ENCODE measurements around the gene OTC. TPM values are rescaled to one million over a fixed set of nuclear protein-coding genes. Genes with fewer than 3 reads are reported as not detected.

OTC gene
- total RNA-seq, 1 experiment from 2014 or later: not detected

GRCh38 chrX:38402118-38402517 lies 49.7 kb downstream of the OTC start:
- Histone ChIP-seq H3K4me2 (ENCODE audit: insufficient read depth, insufficient read length, low read length) (no peak overlapping the region), H3K23me2 (ENCODE audit: insufficient read length, low read depth, low read length, poor library complexity, severe bottlenecking) (no peaks in the 10 kb centered on the region), H3K23ac (ENCODE audit: insufficient read length, low read depth, low read length) (no peak overlapping the region), H3K4me1 (ENCODE audit: insufficient read depth, low read length) (no peaks in the 10 kb centered on the region), H3K79me1 (ENCODE audit: insufficient read depth, low read depth, low read length, poor library complexity, severe bottlenecking) (no peaks in the 10 kb centered on the region), H2AK5ac (ENCODE audit: insufficient read length, low read length) (no peak overlapping the region), H4K5ac (ENCODE audit: insufficient read length, low read depth, low read length) (no peak overlapping the region), H2BK120ac (ENCODE audit: low read depth, low read length, poor library complexity, severe bottlenecking) (no peak overlapping the region), H3K56ac (ENCODE audit: insufficient read length, low read depth, low read length) (no peak overlapping the region), H2BK5ac (ENCODE audit: insufficient read length, low read length) (no peak overlapping the region), H4K91ac (ENCODE audit: insufficient read length, low read depth, low read length) (no peak overlapping the region), H4K20me1 (ENCODE audit: control insufficient read depth, insufficient read depth, insufficient read length) (no peaks in the 10 kb centered on the region), H3K27ac (ENCODE audit: insufficient read length, low read depth, low read length) (no peak overlapping the region), H3K79me2 (ENCODE audit: insufficient read depth, low read length) (no peaks in the 10 kb centered on the region), H3K9me3 (ENCODE audit: control insufficient read depth, low read depth, low read length) (no peaks in the 10 kb centered on the region), H2AFZ (ENCODE audit: low read length) (no peak overlapping the region), H3T11ph (ENCODE audit: low read length) (no peak overlapping the region), H3K4ac (ENCODE audit: low read depth, low read length) (no peak overlapping the region), H3K14ac (ENCODE audit: insufficient read depth, low read length) (no peak overlapping the region), H2BK20ac (ENCODE audit: low read depth, low read length, poor library complexity, severe bottlenecking) (no peak overlapping the region), H2BK12ac (ENCODE audit: insufficient read length, low read depth, low read length) (no peak overlapping the region), H2BK15ac (ENCODE audit: low read depth, low read length) (no peak overlapping the region), H3K9ac (ENCODE audit: extremely low read depth, insufficient read length, low read length) (no peak overlapping the region), H3K18ac (ENCODE audit: insufficient read length, low read depth, low read length) (no peak overlapping the region), H3K27me3 (ENCODE audit: insufficient read depth, low read length) (no peaks in the 10 kb centered on the region), H4K8ac (replicated peaks; ENCODE audit: insufficient read length, low read depth, low read length) (no peak overlapping the region)
- H3K9me3 Mint-ChIP-seq: peaks cover 43 to 54% of the 10 kb centered on the region in 2 experiments
- no peak overlapping the region for H3K4me3 Mint-ChIP-seq
- no peak for DNase-seq
- H3K4me1 Mint-ChIP-seq: peaks cover 3 to 9% of the 10 kb centered on the region in 2 experiments; a peak in 2 of 4 replicates
- H3K27ac Mint-ChIP-seq: no peak overlapping the region
- no peak for TF ChIP-seq CTCF (conservative IDR thresholded peaks at IDR 0.05)
- H3K36me3 Mint-ChIP-seq (ENCODE audit: insufficient read depth in 1 of 3, low read depth in 3 of 3): peaks cover 0 to 2% (median 0%) of the 10 kb centered on the region in 3 experiments; a peak in 3 of 7 replicates
- H3K27me3 Mint-ChIP-seq (ENCODE audit: low read depth): no peaks in the 10 kb centered on the region; the same call in none of the 2 replicates
